Duodenal mucosa (tissue), 2 donors: ENCODE data around the gene CHST2.

Experiments
- H3K27ac ChIP-seq: one replicate; pipeline ENCODE4 v1.7.0; 2013; ENCODE audit warnings: low read depth, low read length
- H3K27me3 ChIP-seq, 2 donors: one replicate each; pipeline ENCODE4 v1.7.0; 2013; ENCODE audit warnings: low read length in 2 of 2, control low read depth in 1 of 2; ENCODE audit not compliant: insufficient read depth in 2 of 2, control insufficient read depth in 1 of 2
- H3K36me3 ChIP-seq, 2 donors: one replicate each; pipeline ENCODE4 v1.7.0; 2013; ENCODE audit warnings: low read length in 2 of 2, control low read depth in 1 of 2; ENCODE audit not compliant: insufficient read depth in 2 of 2, control insufficient read depth in 1 of 2
- H3K4me1 ChIP-seq, 2 donors: one replicate each; pipeline ENCODE4 v1.7.0; 2013; ENCODE audit warnings: low read length in 2 of 2, control low read depth in 1 of 2; ENCODE audit not compliant: insufficient read depth in 2 of 2, control insufficient read depth in 1 of 2
- H3K4me3 ChIP-seq, 2 donors: one replicate each; pipeline ENCODE4 v1.7.0; 2013; ENCODE audit warnings: low read length in 2 of 2, low read depth in 1 of 2
- H3K9ac ChIP-seq, 2 donors: one replicate each; pipeline ENCODE4 v1.7.0; 2013; ENCODE audit warnings: low read length in 2 of 2, low read depth in 1 of 2
- H3K9me3 ChIP-seq, 2 donors: one replicate each; pipeline ENCODE4 v1.7.0; 2013; ENCODE audit warnings: low read length in 2 of 2, control low read depth in 1 of 2; ENCODE audit not compliant: control insufficient read depth in 1 of 2

The CHST2 gene

DNA sequence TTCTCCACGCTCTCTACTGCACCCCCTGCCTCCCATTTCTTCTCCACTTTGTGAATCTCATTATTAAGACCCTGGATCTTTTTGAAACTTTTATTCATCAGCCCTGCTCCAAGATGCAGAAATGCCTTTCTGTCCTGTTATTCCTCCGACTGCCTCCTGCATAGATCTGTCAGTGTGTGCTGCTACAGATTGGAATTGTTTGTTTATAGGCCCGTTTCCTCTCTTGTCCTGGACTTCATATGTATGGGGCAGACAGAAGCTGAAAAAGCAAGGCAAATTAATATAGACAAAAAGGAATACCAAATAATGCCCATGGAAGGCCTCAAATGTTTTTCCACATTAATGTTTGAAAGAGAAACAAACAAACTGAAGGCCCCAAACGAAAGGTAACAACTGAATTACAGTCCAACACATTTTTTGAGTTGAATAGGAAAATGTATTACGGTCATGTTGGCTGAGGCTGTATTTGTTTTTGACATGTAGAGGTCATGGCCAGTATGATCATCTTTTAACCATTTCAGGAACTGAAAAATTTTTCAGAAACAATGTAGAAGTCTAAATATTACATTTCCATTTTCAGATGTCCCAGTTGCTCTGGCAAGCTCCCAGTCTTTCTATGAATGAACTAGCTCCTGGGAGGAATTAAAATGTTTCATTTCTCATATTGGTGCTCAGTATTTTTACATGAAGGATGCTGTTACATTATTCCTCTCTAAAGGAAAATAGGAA is 8.8 kb downstream of the CHST2 start:
- no peaks in the 10 kb centered on the region for H3K36me3 ChIP-seq
- no peaks in the 10 kb centered on the region for H3K4me1 ChIP-seq
- H3K9ac ChIP-seq, result no peak overlapping the region
- peaks cover 0 to 4% of the 10 kb centered on the region in 2 donors for H3K27me3 ChIP-seq
- no peaks in the 10 kb centered on the region for H3K9me3 ChIP-seq
- H3K27ac ChIP-seq, result no peak overlapping the region
- H3K4me3 ChIP-seq, result no peak overlapping the region

DNA sequence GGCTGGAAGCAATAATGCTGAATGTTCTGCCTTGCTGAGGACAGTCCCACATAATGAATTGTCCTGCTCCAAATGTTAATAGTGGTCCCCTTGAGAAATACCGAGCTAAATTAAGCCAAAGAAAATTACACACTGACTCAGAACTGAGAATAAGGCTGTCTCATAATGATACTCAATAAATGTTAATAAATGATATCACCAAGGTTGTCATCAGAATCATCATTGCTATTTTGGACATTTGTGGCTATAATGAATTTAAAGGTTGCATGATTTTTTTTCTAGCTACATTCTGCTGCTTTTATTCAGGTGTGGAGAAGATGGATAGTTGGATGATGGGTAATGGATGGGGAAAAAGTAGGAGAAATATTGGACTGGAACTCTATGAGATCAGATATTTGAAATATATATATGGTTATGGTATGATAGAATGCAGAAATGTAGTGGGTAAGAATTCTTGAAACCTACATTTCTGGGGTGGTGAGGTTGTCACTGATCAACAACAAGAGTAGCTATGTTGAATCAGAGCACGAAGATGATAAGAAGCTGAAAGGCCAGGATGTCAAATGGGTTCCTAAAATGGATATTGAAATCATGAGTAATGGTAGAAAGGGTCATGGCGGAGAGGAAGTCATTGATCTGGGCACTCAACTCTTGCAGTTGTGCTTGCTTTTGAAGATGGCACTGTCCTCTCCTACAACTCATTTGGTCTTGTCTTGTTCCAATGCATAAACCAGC is 12.8 kb downstream of the CHST2 start:
- H3K4me3 ChIP-seq, result no peak overlapping the region
- no peaks in the 10 kb centered on the region for H3K4me1 ChIP-seq
- peaks cover 0 to 5% of the 10 kb centered on the region in 2 donors for H3K27me3 ChIP-seq
- no peaks in the 10 kb centered on the region for H3K9me3 ChIP-seq
- H3K36me3 ChIP-seq, result no peaks in the 10 kb centered on the region
- no peak overlapping the region for H3K9ac ChIP-seq
- H3K27ac ChIP-seq, result no peak overlapping the region

DNA sequence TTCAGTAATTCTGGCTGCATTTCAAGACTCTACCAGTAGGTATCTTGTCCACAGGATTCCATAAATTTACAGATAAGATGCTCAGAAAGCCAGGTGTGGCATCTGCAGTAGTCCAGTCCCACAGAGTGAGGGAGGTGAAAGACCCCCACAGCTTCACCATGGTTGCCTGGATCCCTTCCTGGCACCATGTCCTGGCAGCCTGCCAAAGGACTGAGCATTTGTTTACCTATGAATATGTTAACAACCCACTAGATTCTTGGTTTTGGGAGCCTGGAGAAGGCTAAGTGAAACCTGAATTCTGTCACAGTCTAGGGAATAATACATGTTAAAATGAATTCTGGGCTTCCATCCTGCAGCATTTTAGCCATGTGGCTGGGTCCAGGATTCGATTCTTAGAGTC is 14.9 kb downstream of the CHST2 start:
- no peak overlapping the region for H3K9ac ChIP-seq

DNA sequence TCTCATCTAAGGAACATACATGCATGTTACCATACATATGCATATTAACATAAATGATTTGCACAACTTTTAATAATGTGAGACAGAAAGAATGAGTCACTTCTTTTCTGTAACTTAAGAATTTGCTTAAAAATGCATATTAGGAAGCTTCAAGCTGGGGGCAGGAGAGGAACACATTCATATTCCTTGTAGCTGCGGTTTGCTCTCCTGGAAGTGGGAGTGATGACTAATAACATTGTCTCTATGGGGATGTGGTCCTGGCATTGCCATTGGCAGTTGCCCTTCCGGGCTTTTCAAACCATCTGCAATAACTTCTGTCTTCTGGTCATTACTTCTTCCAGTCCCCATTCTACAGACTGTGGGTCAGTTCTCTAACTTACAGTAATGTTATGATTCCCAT is 15.6 kb downstream of the CHST2 start:
- Histone ChIP-seq H3K27me3 (peaks cover 0 to 5% of the 10 kb centered on the region in 2 donors), H3K9ac (no peak overlapping the region), H3K4me1 (no peaks in the 10 kb centered on the region), H3K36me3 (no peaks in the 10 kb centered on the region), H3K4me3 (no peak overlapping the region), H3K9me3 (no peaks in the 10 kb centered on the region), H3K27ac (no peak overlapping the region)

More for the DNA sequence above, 14.9 kb downstream of the CHST2 start:
- Histone ChIP-seq H3K4me1 (no peaks in the 10 kb centered on the region), H3K36me3 (no peaks in the 10 kb centered on the region), H3K4me3 (no peak overlapping the region), H3K9me3 (no peaks in the 10 kb centered on the region), H3K27me3 (peaks cover 0 to 5% of the 10 kb centered on the region in 2 donors), H3K27ac (no peak overlapping the region)

GRCh38 chr3:143137435-143138036 is 18.0 kb downstream of the CHST2 start:
- Histone ChIP-seq H3K27ac (no peak overlapping the region), H3K4me1 (no peaks in the 10 kb centered on the region), H3K9me3 (no peaks in the 10 kb centered on the region), H3K4me3 (no peak overlapping the region), H3K9ac (no peak overlapping the region), H3K27me3 (peaks cover 0 to 5% of the 10 kb centered on the region in 2 donors), H3K36me3 (no peaks in the 10 kb centered on the region)

DNA sequence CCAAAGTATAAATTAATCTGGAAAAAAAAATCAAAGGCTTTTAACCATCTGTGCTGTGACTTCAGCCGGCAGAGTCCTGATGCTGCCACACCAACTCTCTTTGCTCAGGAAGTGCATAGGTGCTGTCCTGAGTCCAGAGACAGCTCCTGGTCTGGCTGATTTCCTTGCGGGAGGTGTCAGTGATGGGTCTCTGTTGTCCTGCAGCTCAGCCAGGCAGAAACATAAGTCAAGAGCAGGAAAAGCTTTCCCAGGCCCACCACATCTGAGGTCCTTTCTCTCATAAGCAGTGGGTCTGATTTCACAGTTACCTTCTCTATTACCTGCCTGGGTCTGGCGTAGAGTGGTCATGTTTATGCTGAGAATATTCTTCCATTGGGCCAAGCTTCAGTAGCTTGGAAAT is 19.4 kb downstream of the CHST2 start:
- Histone ChIP-seq H3K4me3 (no peak overlapping the region), H3K9me3 (no peaks in the 10 kb centered on the region), H3K27ac (no peak overlapping the region), H3K4me1 (no peaks in the 10 kb centered on the region), H3K27me3 (peaks cover 0 to 5% of the 10 kb centered on the region in 2 donors), H3K9ac (no peak overlapping the region), H3K36me3 (no peaks in the 10 kb centered on the region)

- Histone ChIP-seq H3K4me1 (no peaks in the 10 kb centered on the region), H3K9ac (no peak overlapping the region), H3K27ac (no peak overlapping the region), H3K27me3 (no peaks in the 10 kb centered on the region), H3K36me3 (no peaks in the 10 kb centered on the region), H3K9me3 (no peaks in the 10 kb centered on the region), H3K4me3 (no peak overlapping the region)
Measured at GRCh38 chr3:143139762-143140161, 20.2 kb downstream of the CHST2 start.

- Histone ChIP-seq H3K27me3 (no peaks in the 10 kb centered on the region), H3K36me3 (no peaks in the 10 kb centered on the region), H3K9me3 (no peaks in the 10 kb centered on the region), H3K27ac (no peak overlapping the region), H3K9ac (no peak overlapping the region), H3K4me1 (no peaks in the 10 kb centered on the region), H3K4me3 (no peak overlapping the region)
Measured at GRCh38 chr3:143140550-143140949, 21.0 kb downstream of the CHST2 start.

- Histone ChIP-seq H3K4me1 (no peaks in the 10 kb centered on the region), H3K27ac (no peak overlapping the region), H3K9ac (no peak overlapping the region), H3K27me3 (no peaks in the 10 kb centered on the region), H3K9me3 (no peaks in the 10 kb centered on the region), H3K4me3 (no peak overlapping the region), H3K36me3 (no peaks in the 10 kb centered on the region)
Measured at GRCh38 chr3:143142354-143142753, 22.8 kb downstream of the CHST2 start.

GRCh38 chr3:143145906-143146305 is 26.3 kb downstream of the CHST2 start:
- H3K4me1 ChIP-seq, result no peaks in the 10 kb centered on the region

More at GRCh38 chr3:143145906-143146305, 26.3 kb downstream of the CHST2 start:
- no peaks in the 10 kb centered on the region for H3K36me3 ChIP-seq
- H3K27me3 ChIP-seq, result no peaks in the 10 kb centered on the region
- no peaks in the 10 kb centered on the region for H3K9me3 ChIP-seq
- H3K9ac ChIP-seq, result no peak overlapping the region
- H3K27ac ChIP-seq, result no peak overlapping the region
- H3K4me3 ChIP-seq, result no peak overlapping the region
